ENCODE data around the gene PIGS. TPM values are rescaled to one million over a fixed set of nuclear protein-coding genes. Genes with fewer than 3 reads are reported as not detected.

PIGS gene
- total RNA-seq, 6 experiments from 2014 or later = 69.5 to 94.7 (median 78.0) TPM

DNA sequence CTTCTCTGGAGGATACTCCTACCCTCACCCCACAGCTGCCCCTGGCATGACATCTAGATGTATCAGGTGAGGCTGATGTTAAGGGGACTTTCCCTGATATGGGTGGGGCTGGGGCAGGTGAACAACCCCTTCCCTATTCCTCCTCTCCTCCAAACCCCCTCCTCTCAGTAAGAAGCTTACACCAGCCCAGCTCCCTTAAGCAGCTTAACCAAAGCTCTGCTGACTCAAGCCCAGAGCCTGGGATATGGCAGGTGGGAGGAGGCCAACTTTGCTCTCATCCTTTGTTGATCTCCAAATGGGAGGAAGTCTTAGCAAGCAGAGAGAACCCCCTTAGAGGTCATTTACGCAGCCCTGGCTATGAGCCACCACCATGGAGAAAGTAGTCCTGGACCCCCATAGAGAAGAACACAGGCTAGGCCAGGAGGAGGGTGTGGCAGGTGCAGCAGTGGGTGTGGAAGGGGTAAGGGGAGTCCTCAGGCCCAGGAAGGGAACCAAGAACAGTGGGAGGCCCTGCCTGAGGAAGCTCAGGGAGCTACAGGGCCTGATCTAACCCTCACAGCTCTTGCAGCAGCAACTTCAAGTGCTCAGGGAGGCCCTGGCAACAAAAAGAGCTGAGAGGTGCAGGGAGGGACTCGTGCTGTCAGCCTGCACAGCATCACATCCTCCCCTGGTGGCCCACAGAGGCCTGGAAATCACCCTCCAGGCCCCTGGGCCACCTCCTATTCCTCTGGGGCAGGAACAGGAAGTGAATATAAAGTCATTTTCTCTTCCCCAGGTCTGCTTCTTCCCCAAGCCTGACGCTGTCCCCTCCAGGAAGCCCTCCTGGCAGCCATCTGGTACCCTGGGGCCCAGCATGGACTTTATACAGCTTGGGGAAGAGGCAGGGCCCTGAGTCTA lies 21.8 kb downstream of the PIGS start:
- peaks cover 1% of the 10 kb centered on the region; the same call in 1 of the 2 replicates for H3K27me3 Mint-ChIP-seq (ENCODE audit: insufficient read depth)
- TF ChIP-seq, protein P1, sequence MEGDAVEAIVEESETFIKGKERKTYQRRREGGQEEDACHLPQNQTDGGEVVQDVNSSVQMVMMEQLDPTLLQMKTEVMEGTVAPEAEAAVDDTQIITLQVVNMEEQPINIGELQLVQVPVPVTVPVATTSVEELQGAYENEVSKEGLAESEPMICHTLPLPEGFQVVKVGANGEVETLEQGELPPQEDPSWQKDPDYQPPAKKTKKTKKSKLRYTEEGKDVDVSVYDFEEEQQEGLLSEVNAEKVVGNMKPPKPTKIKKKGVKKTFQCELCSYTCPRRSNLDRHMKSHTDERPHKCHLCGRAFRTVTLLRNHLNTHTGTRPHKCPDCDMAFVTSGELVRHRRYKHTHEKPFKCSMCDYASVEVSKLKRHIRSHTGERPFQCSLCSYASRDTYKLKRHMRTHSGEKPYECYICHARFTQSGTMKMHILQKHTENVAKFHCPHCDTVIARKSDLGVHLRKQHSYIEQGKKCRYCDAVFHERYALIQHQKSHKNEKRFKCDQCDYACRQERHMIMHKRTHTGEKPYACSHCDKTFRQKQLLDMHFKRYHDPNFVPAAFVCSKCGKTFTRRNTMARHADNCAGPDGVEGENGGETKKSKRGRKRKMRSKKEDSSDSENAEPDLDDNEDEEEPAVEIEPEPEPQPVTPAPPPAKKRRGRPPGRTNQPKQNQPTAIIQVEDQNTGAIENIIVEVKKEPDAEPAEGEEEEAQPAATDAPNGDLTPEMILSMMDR (IDR thresholded peaks at IDR 0.05) = no peak
- peaks cover 5% of the 10 kb centered on the region; the same call in 1 of the 2 replicates for H3K36me3 Mint-ChIP-seq (ENCODE audit: low read depth)
- no peaks in the 10 kb centered on the region for H3K9me3 Mint-ChIP-seq
- DNase-seq = no peak
- H3K4me3 Mint-ChIP-seq = no peak overlapping the region
- peaks cover 42% of the 10 kb centered on the region for H3K4me1 Mint-ChIP-seq (ENCODE audit: low read depth)
- no peak overlapping the region for H3K27ac Mint-ChIP-seq

DNA sequence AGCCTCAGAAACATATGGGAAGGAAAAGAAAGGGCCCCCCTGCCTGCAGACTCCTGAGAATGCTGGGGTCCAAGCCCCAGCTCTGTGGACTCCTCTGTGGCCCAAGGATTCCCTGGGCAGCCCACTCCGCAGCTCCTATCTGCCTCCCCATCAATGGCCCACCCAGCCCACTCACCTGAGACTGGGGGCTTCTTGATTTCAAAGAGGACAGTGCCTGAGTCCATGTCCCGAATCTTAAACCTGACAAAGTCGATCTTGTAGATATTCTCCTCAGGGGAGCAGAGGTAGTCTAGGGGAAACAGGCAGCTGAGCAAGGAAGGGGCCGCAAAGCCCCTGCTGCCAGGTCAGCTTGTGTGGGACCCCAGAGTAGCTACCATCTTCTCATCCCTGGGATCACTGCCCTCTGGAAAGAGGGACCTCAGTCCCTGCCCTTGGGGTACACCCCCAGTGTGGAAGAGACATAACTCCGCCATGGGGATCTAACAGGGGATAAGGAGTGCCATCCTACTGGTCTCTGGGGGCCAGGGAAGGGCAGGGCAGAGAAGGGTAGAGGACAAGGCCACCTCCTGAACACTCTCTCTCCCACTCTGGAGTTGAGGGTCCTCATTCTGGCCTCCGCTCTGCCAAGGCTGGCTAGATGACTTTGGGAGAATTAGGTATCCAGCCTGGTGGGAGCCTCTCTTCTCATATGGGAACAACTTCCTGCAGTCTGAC lies 22.8 kb downstream of the PIGS start:
- peaks cover 42% of the 10 kb centered on the region for H3K4me1 Mint-ChIP-seq (ENCODE audit: low read depth)
- H3K27me3 Mint-ChIP-seq (ENCODE audit: insufficient read depth) = peaks cover 1% of the 10 kb centered on the region; the same call in 1 of the 2 replicates
- no peak overlapping the region for H3K4me3 Mint-ChIP-seq
- H3K27ac Mint-ChIP-seq = no peak overlapping the region
- no peaks in the 10 kb centered on the region; the same call in 1 of the 2 replicates for H3K36me3 Mint-ChIP-seq (ENCODE audit: low read depth)
- no peak for DNase-seq
- no peaks in the 10 kb centered on the region for H3K9me3 Mint-ChIP-seq
- TF ChIP-seq, protein P1 (IDR thresholded peaks at IDR 0.05) = peak; percentile 67

DNA sequence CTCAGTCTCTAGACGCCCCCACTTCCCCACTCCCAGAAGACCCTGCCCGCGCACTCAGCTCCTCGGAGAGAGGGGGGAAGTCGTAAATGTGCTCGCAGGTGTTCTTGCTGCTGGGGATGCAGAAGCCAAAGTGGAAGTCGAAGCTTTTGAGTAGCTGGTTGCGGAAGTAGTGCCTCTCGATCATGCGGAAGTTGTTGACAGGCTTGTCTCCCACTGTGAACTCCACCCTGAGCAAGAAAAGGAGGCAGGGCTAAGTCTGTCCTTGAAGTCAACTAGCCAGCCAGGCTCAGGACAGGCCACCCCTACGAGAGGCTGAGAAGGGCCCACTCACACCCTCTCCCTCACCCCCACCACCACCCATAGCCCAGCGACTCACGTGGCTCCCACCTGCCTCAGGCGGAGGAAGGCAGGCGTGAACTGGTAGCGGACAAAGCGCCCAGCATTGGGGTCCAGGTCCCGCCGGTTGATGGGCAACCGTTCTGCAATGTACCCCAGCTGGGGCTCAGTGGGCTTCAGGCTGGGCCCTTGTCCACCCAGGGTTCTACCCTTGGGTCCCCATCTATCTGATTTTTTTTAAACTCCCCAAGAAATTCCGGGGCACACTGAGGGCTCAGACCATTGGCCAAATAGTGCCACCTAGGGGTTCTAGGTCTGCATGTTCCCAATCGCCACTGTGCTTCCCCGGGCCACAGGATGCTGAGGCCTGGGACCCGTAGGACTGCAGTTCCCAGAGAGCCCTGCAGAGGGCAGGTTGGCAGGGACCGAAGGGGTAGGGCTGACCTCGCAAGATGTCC lies 23.5 kb downstream of the PIGS start:
- no peak overlapping the region for H3K27ac Mint-ChIP-seq
- peaks cover 1% of the 10 kb centered on the region; the same call in 1 of the 2 replicates for H3K27me3 Mint-ChIP-seq (ENCODE audit: insufficient read depth)
- DNase-seq = peak; percentile 69
- no peaks in the 10 kb centered on the region for H3K9me3 Mint-ChIP-seq
- peaks cover 38% of the 10 kb centered on the region for H3K4me1 Mint-ChIP-seq (ENCODE audit: low read depth)
- no peaks in the 10 kb centered on the region; the same call in 1 of the 2 replicates for H3K36me3 Mint-ChIP-seq (ENCODE audit: low read depth)
- H3K4me3 Mint-ChIP-seq = no peak overlapping the region
- TF ChIP-seq, protein P1 (IDR thresholded peaks at IDR 0.05) = peak; percentile 97

DNA sequence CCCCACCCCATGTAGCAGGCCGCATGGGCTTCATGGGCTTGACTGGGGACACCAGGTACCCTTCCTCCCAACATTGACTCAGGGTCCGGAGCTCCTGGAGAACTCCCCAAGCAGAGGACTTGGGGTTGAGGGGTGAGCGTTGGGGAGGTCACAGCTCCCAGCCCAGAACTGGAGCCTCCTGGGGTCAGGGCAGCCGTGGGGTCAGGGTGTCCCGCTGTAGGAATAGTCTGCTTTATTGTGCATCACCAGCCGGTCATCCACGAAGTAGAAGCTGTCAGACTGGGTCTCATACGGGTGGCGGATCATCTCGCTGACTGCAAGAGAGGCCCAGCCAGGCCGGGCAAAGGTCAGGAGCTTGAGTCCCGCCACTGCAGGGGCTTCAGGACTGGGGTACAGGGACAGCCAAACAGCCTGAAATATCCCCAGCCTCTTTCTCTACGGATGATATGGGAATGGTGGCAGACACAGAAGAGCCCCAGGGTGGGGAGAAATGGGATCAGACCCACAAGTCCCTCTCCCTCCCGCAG lies 24.2 kb downstream of the PIGS start:
- DNase-seq = no peak
- peaks cover 1% of the 10 kb centered on the region; the same call in 1 of the 2 replicates for H3K27me3 Mint-ChIP-seq (ENCODE audit: insufficient read depth)
- no peak overlapping the region for H3K27ac Mint-ChIP-seq
- H3K4me3 Mint-ChIP-seq = no peak overlapping the region
- H3K9me3 Mint-ChIP-seq = no peaks in the 10 kb centered on the region
- H3K36me3 Mint-ChIP-seq (ENCODE audit: low read depth) = no peaks in the 10 kb centered on the region; the same call in 1 of the 2 replicates
- peaks cover 35% of the 10 kb centered on the region for H3K4me1 Mint-ChIP-seq (ENCODE audit: low read depth)
- TF ChIP-seq, protein P1 (IDR thresholded peaks at IDR 0.05) = no peak

Data from HFFc6 (cell line).